Activated CD8-positive, alpha-beta memory T cell treated with anti-CD3 and anti-CD28 coated beads, Interleukin-2, amount 50 U/mL, for 1 hour (primary cell): ENCODE results near the gene GAST.

Source experiments
- DNase-seq: peaks from one replicate; pipeline ENCODE4 v3.0.0-alpha.2; 2020; ENCODE audit errors: extremely low read depth

Gene GAST

DNA sequence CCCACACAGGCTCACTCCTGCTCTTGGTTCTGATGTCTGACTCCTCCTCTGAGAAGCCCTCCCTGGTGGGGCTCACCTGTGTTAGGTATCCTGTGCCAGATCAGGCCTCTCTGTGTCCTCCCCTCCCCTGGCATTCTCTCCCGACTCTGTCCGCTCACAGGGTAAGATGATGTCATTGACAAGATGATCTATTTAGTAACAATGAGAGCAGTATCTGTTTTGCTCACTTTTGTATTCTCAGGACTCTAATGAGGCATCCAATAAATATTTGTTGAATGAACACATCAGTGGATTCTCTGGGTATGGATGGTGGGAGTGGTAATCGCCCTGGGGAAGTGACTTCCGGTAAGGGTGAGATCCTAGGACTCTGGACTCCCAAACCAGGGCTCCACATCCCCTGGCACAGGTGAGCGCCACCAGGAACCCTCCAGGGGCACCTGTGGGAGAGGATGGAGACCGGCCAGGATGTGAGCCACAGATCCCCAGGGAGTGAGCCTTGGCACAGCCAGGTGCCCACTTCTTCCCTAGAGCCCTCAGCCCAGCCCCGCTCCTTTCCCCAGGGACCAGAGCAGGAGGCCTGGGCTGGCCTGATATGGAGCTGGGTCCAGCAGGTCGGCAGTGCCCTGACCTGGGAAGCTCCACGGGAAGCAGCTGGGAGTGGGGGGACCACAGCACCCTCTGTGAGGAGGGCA, 27.7 kb downstream of the GAST start:
- no peak for DNase-seq

- no peak for DNase-seq
Observed at GRCh38 chr17:41740506-41740905, 28.4 kb downstream of the GAST start.

- no peak for DNase-seq
Observed at GRCh38 chr17:41741709-41742108, 29.6 kb downstream of the GAST start.

GRCh38 chr17:41748275-41748674, 36.1 kb downstream of the GAST start:
- DNase-seq = no peak

- DNase-seq = no peak
Observed at GRCh38 chr17:41750862-41751261, 38.7 kb downstream of the GAST start.

GRCh38 chr17:41751288-41751687, 39.2 kb downstream of the GAST start:
- DNase-seq = no peak

- DNase-seq = no peak
Observed at GRCh38 chr17:41754066-41754465, 41.9 kb downstream of the GAST start.

- no peak for DNase-seq
Observed at GRCh38 chr17:41758601-41759000, 46.5 kb downstream of the GAST start.

- DNase-seq = no peak
Observed at GRCh38 chr17:41760878-41761277, 48.7 kb downstream of the GAST start.

- DNase-seq = no peak
Observed at GRCh38 chr17:41762391-41762790, 50.3 kb downstream of the GAST start.

DNA sequence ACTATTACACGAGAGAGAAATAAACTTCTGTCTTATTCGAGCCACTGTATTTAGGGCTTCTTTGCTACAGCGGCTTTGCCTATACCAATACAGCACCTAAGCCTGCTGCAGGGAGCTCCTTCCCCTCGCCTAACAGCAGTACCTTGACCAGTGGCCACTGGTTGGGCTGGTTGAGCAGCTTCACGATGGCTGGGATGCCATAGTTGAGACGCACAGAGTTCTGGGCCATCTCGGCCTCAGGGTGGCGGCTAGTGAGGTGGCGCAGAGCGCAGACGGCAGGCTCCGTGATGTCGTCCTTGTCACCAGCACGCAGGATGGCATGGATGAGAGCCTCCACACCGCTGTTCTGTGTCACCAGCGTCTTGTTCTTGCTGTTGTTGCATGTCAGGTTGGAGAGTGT, 50.7 kb downstream of the GAST start:
- DNase-seq = no peak

GRCh38 chr17:41763327-41763726, 51.2 kb downstream of the GAST start:
- no peak for DNase-seq
